Measurements from ENCODE around the gene HCK. TPM values are rescaled to one million over a fixed set of nuclear protein-coding genes. Genes with fewer than 3 reads are reported as not detected.

HCK gene
- total and polyA plus RNA-seq, 9 of the 15 experiments (the other 6 are each of a cell fraction or from before 2014, with no cell fraction given), result 0.09 to 0.51 (median 0.27) TPM; not detected in 6

- TF ChIP-seq REST (IDR thresholded peaks at IDR 0.05; ENCODE audit: borderline replicate concordance) (no peak), REST (CRISPR knock-in tag; IDR thresholded peaks at IDR 0.05; ENCODE audit: low read depth) (no peak), TCFL5 (CRISPR knock-in tag; conservative IDR thresholded peaks at IDR 0.05) (no peak), ETS2 (tag; IDR thresholded peaks at IDR 0.05; ENCODE audit: borderline replicate concordance, poor library complexity, severe bottlenecking) (no peak)
Observed at GRCh38 chr20:32130352-32130751, 78.3 kb downstream of the HCK start (continued).

All from K562 (cell line).